KG1 (cell line): ENCODE data around the gene PRRC2B.
"Not testable (repeated sequence)": the region's sequence is repeated elsewhere in the genome, so short reads cannot be mapped to it uniquely, and the experiment has no call there.

Experiments
- DNase-seq: peaks from one replicate; lab custom pipeline; 2025; lab: John Stamatoyannopoulos, UW

PRRC2B gene

DNA sequence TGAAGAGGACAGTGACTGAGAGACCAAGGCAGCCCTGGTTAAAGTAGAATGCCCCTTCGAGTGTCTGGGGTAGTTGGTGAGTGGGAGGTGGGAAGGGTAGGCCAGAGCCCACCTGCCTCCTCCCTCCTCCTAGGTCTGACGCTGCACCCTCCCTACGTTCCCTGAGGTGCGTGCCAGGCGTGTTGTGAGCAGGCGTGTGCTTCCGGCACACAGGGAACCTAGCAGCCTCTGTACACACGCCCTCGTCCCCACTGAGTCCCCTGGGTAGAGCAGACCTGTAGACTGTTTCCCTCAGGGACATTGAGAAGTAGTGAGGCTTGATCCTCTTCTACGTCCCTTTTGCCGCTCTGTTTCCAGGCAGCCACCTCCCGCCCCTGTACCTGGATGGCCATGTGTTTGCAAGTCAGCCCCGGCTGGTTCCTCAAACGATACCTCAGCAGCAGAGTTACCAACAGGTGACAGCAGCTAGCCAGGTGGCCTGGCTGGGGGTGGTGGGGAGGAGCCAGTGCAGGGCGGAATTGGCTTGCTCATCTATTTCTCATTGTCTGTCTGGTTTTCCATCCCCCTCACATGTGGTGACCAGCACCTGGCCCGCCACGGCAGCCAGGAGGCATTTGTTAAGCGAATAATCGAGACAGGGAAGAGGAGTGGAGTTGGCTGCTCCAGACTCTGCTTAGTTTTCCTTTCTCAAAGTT is 92.0 kb downstream of the PRRC2B start:
- no peak for DNase-seq

DNA sequence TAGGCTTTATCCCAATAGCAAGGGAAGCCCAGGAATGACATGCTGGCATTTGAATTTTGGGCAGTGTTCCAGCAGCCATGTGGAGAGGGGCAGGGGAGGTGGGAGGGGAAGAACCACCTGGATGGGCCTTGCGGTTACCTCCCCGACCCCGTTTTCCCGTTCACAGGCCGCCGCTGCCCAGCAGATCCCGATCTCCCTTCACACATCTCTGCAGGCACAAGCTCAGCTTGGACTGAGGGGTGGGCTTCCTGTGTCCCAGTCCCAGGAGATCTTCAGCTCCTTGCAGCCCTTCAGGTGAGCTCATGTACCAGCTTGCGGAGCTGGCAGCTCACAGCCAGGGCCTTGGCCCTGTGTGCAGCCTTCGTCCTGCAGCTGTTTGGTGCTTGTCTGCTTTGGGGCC is 93.1 kb downstream of the PRRC2B start:
- DNase-seq: no peak

DNA sequence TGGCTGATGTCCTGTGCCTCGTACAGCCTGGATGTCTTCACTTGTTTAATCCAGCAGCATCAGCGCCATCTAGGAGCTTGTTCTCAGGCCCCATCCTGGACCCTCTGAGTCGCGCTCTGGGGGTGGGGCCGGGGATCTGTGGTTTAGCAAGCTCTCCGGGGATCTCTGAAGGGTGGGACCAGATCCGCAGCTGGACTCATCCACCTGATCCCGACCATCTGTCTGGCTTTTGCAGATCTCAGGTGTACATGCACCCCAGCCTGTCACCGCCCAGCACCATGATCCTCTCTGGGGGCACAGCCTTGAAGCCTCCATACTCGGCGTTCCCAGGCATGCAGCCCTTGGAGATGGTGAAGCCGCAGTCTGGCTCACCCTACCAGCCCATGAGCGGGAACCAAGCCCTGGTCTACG is 93.7 kb downstream of the PRRC2B start:
- no peak for DNase-seq

DNA sequence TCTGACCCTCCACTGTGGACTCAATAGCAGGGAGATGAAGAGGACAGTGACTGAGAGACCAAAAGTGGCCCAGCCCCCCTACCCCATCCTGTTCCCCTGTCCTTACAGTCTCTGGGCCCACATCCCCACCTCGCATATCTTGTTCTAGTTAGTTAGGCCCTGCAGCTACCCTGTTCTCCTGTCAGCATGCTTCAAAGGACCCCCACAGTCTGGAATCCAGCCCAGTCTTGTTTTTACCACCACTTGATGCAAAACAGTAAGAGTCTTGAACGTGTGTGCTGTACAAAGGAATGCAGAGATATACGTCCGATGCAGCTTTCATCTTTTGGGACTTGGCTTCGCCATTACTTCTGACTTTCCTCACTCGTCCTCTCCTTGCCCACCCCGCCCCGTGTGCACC is 96.6 kb downstream of the PRRC2B start:
- DNase-seq: no peak

- no peak for DNase-seq
Measured at GRCh38 chr9:131491001-131491710, 97.3 kb downstream of the PRRC2B start.

GRCh38 chr9:131492070-131492469 is 98.2 kb downstream of the PRRC2B start:
- DNase-seq: no peak

GRCh38 chr9:131494296-131494870 is 100.5 kb downstream of the PRRC2B start:
- DNase-seq: no peak

GRCh38 chr9:131495785-131496184 is 101.9 kb downstream of the PRRC2B start:
- no peak for DNase-seq

GRCh38 chr9:131496844-131497405 is 103.0 kb downstream of the PRRC2B start:
- DNase-seq: no peak

DNA sequence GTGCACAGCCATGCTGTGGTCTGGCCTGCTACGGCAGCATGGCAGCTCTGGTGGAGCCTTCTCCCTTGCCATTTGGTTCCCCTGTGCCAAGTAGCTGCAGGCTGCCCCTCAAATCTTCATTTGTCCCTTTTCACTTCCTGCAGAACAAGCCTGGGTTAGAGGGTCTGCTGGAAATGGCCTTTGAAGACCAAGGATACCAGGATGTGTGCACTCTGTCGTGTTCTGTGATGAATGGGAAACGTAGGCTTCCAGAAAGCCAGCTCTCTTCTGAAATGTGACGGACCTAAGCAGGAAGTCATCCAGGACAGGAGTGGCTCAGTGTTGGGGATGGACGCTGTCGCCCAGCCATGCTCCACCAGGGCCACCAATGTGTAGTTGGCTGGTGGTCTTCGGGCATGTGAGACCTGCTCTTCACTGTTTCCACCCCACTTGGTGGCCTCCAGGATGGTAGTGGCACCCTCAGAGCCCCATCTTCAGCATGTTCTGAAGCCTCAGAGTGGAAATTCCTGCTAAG is 105.4 kb downstream of the PRRC2B start:
- DNase-seq: no peak

- DNase-seq: no peak
Measured at GRCh38 chr9:131500377-131500776, 106.5 kb downstream of the PRRC2B start.

GRCh38 chr9:131500939-131501541 is 107.2 kb downstream of the PRRC2B start:
- no peak for DNase-seq

DNA sequence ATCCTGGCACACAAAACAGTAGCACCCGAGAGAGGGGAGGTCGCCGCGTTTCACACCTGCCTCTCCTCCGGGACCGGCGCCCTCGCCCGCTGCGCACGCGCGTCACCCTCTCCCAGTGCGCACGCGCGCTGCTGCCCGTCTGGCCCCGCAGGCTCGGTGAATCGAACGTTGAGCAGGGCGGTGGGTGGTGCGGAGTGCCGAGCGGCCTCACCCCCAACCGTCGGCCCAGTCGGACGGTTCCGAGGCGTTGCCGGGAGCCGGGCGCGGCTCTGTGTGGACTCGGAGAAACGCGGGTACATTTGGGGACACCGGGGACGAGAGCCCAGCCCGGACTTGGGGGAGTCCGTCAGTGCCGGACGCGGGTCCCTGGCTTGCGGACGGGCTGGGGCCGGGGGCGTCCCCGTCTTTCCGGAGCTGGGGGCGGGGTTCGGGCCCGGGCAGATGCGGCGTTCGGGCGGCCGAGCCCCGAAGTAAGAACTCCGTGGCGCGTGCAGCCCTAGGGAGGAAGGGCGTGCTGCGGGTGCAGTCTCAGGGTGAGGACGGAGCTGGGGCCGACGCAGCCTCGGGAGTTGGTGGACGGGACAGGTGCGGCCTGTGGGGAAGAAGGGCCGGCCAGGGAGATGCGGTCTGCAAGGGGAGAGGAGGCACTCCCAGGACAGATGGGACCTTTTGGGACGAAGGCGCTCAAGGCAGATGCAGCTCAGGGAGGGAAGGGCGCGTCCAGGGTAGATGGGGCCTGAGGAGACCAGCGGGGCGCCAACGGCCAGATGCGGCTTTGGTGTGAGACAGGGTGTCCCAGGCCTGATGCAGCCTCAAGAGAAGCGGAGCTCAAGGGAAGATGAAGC is 109.1 kb downstream of the PRRC2B start, which contains the start of gene POMT1:
Gene POMT1, plus strand, starts transcription at position 138 of the 845 bp plus-strand sequence. CDS start 1,301 bp downstream, outside the sequence.
- peak; percentile 70 for DNase-seq

GRCh38 chr9:131503626-131504465 is 110.0 kb downstream of the PRRC2B start:
- peak; percentile 14 for DNase-seq

GRCh38 chr9:131505012-131505411 is 111.1 kb downstream of the PRRC2B start:
- no peak for DNase-seq

DNA sequence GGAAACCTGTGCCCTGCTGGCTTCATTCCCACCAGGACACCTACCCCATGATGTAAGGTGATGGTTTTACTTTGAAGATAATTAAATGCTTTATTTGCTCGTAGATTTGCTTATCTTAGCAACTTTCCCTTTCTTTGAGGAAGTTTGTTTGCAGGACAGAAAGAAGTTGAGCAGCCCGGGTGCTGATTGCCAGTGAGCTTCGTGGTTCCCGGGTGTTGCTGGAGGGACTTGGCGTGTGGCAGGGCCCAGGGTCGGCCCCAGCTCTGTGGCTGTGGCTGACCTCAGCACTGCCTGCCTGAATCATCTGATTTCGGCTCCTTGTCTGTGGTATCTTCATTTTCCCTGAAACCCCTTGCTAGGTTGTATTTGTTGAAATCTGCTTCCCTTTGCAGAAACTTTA is 117.5 kb downstream of the PRRC2B start:
- no peak for DNase-seq

- DNase-seq: no peak
Measured at GRCh38 chr9:131511880-131512279, 118.0 kb downstream of the PRRC2B start.

GRCh38 chr9:131513177-131513576 is 119.3 kb downstream of the PRRC2B start:
- DNase-seq: no peak

DNA sequence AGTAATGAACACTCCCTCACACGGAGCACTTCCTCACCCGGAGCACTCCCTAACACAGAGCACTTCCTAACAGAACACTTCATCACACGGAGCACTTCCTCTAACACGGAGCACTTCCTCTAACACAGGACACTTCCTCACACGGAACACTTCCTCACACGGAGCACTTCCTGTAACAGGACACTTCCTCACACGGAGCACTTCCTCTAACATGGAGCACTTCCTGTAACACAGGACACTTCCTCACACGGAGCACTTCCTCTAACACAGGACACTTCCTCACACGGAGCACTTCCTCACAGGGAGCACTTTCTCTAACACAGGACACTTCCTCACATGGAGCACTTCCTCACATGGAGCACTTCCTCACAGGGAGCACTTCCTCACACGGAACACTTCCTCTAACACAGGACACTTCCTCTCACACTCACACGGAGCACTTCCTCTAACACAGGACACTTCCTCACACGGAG is 121.7 kb downstream of the PRRC2B start:
- DNase-seq: not testable (repeated sequence)

DNA sequence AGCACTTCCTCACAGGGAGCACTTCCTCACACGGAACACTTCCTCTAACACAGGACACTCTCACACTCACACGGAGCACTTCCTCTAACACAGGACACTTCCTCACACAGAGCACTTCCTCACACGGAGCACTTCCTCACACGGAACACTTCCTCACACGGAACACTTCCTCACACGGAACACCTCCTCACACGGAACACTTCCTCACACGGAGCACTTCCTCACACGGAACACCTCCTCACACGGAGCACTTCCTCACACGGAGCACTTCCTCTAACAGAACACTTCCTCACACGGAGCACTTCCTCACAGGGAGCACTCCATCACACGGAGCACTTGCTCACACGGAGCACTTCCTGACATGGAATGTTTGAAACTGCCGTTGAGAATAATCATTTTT is 122.2 kb downstream of the PRRC2B start:
- no peak for DNase-seq
